BJ (cell line): ENCODE results near the gene CLBA1. TPM values are rescaled to one million over a fixed set of nuclear protein-coding genes. Genes with fewer than 3 reads are reported as not detected.

Experiments used
- CTCF ChIA-PET: fragments of 350-600 bp; formaldehyde crosslinking; extraction: SDS; loops from one replicate; lab custom pipeline; 2021; ENCODE audit warnings: antibody characterized with exemption, inconsistent platforms; lab: Yijun Ruan, JAX
- POLR2A ChIA-PET: fragments of 300-600 bp; sonication (Branson Sonifier 250); formaldehyde crosslinking; extraction: SDS; loops from one replicate; lab custom pipeline; 2021; ENCODE audit warnings: antibody characterized with exemption; lab: Charles Lee
- DNase-seq: peaks from one replicate; pipeline ENCODE4 v3.0.0-alpha.2; 2011; ENCODE audit warnings: low read depth
- H3K27me3 ChIP-seq: 2 replicates; pipeline ENCODE4 v1.6.0; 2011; ENCODE audit warnings: low read length; ENCODE audit not compliant: control insufficient read depth, insufficient read depth
- H3K36me3 ChIP-seq: 2 replicates; pipeline ENCODE4 v1.5.1; 2011; ENCODE audit warnings: low read length; ENCODE audit not compliant: control insufficient read depth, insufficient read depth
- H3K4me3 ChIP-seq: 2 replicates; pipeline ENCODE4 v1.5.1; 2011; ENCODE audit warnings: low read depth, mild to moderate bottlenecking, control low read depth, low read length
- CTCF ChIP-seq: IDR thresholded peaks from 2 replicates; pipeline ENCODE4 v1.5.1; 2011; ENCODE audit warnings: low read depth, mild to moderate bottlenecking, control low read depth, inconsistent platforms, low read length, moderate library complexity; ENCODE audit not compliant: insufficient read depth
- polyA plus RNA-seq: library from polyadenylated mRNA; depleted of rRNA; stranded (reverse); fragments of >200 nt; gene quantifications from 2 replicates; pipeline ENCODE4 v1.2.3, GENCODE V29; 2011

The CLBA1 gene
- polyA plus RNA-seq, 1 experiment = 5.9 TPM

- no peaks in the 10 kb centered on the region for H3K27me3 ChIP-seq
- CTCF ChIA-PET = no interaction called here
- DNase-seq = no peak
- no peak for TF ChIP-seq CTCF
- no peak overlapping the region for H3K4me3 ChIP-seq
- POLR2A ChIA-PET = no interaction called here
- H3K36me3 ChIP-seq = peaks cover 10% of the 10 kb centered on the region
These were observed 21.4 kb downstream of the CLBA1 start for GRCh38 chr14:105006831-105007592.

GRCh38 chr14:105007593-105008264 is 22.1 kb downstream of the CLBA1 start:
- H3K36me3 ChIP-seq = peaks cover 10% of the 10 kb centered on the region
- ChIA-PET POLR2A (no interaction called here), CTCF (no interaction called here)
- no peak for TF ChIP-seq CTCF
- H3K27me3 ChIP-seq = no peaks in the 10 kb centered on the region
- H3K4me3 ChIP-seq = no peak overlapping the region
- no peak for DNase-seq

- POLR2A ChIA-PET = no interaction called here
- CTCF ChIA-PET = interaction anchor here (1.6 to 3.4 kb wide), 2 partner anchors 34 to 37 kb away, joined by 4 to 8 read pairs; no protein-coding TSS in a partner anchor
- Histone ChIP-seq H3K4me3 (no peak overlapping the region), H3K27me3 (no peaks in the 10 kb centered on the region), H3K36me3 (peaks cover 10% of the 10 kb centered on the region)
- DNase-seq = no peak
- TF ChIP-seq CTCF = no peak
These were observed 24.5 kb downstream of the CLBA1 start for GRCh38 chr14:105010106-105010505.

GRCh38 chr14:105010891-105011291 is 25.3 kb downstream of the CLBA1 start:
- POLR2A ChIA-PET = no interaction called here
- H3K27me3 ChIP-seq = no peaks in the 10 kb centered on the region
- no peak for DNase-seq
- H3K36me3 ChIP-seq = peaks cover 10% of the 10 kb centered on the region
- TF ChIP-seq CTCF = no peak
- CTCF ChIA-PET = interaction anchor here (1.6 to 3.4 kb wide), 2 partner anchors 35 to 37 kb away, joined by 4 to 8 read pairs; no protein-coding TSS in a partner anchor
- H3K4me3 ChIP-seq = no peak overlapping the region

GRCh38 chr14:105011312-105011990 is 25.9 kb downstream of the CLBA1 start:
- peaks cover 10% of the 10 kb centered on the region for H3K36me3 ChIP-seq
- no peak overlapping the region for H3K4me3 ChIP-seq
- no peaks in the 10 kb centered on the region for H3K27me3 ChIP-seq
- POLR2A ChIA-PET = no interaction called here
- DNase-seq = no peak
- no peak for TF ChIP-seq CTCF
- CTCF ChIA-PET = interaction anchor here (0.6 to 3.4 kb wide), 4 partner anchors 12 to 38 kb away, joined by 3 to 8 read pairs (median 4); no protein-coding TSS in a partner anchor
